SK-N-MC (cell line): ENCODE measurements around the gene PTPA.

ENCODE experiments used
- EZH2 ChIP-seq: fragments of 200-600 bp; sonication (generic); IDR thresholded peaks from one replicate; pipeline ENCODE4 v1.6.1; 2017; ENCODE audit warnings: antibody characterized with exemption
- FOXP2 ChIP-seq: optimal IDR thresholded peaks from 2 replicates; pipeline ENCODE3; 2011; ENCODE audit warnings: mild to moderate bottlenecking, moderate library complexity; ENCODE audit not compliant: insufficient read depth; ENCODE audit errors: extremely low read length, control extremely low read depth
- POLR2AphosphoS5 ChIP-seq: IDR thresholded peaks from 2 replicates; pipeline ENCODE4 v1.6.1; 2012; ENCODE audit warnings: mild to moderate bottlenecking, low read depth, low read length, borderline replicate concordance

DNA sequence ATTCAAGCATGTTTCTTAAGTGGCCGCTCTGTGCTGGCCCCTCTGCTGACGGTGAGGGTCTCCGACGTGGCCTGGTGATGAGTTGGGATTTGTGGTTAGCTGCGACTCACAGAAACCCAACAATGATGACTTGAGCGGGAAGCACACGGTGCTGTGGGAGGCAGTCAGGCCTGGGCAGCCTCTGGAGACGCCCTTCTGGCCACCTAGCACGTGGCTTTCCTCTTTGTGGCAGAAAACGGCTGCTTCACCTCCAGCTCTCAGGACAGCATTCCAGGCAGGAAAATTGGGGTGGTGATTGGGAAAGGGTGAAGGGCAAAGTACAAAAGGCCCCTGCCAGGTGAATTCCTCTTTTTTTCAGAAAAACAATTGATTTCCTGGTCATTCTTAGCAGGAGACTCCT is 84.4 kb downstream of the PTPA start:
- TF ChIP-seq EZH2 (no peak), POLR2AphosphoS5 (no peak), FOXP2 (no peak)
